ENCODE data around the gene CYP19A1.

The CYP19A1 gene

DNA sequence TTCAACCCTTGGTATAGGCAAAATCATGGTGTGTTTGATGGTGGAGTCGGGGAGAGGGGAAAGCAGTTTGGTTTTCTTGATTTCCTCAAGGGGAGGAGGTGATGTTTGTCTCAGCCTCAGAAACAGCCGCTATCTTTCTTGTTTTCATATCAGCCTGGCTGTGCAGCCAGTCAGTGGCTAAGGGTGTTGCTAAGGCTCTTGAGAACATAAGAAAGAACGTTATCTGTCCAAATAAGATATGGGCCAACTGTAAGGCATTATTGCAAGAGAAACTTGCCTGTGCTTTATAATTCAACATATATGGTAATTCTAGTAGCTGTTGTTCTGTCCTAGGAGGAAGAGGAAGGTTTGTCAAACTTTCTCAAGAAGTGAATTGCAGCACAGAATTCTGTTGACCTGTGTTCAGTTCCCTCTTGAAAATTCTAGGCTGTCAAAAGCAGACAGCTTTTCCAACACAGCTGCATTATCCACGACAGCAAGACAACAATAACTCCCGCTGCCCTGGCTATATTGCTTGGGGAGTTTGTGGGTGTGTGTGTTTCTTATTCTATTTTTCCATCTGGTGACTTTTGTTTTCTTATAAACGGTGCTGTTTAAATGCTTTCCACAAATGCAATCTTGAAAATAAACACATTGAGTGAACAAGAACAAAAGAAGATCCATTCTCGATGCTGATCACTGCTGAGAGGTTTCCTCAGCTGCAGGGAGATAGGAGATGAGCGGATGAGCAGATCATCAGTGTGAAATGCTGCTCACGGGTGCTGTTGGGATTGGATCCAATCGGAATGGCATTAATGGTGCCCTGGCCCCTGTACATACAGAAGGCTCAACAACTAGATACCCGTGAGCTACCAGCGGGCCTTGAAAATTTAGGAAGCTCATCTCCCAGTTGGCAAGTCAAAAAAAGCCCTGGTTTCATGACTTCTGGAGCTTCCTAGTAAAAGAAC, 152.9 kb downstream of the CYP19A1 start:
- no peak for DNase-seq (ENCODE audit: low read depth in 2 of 2)

GRCh38 chr15:51184627-51185026, 153.8 kb downstream of the CYP19A1 start:
- no peak for DNase-seq (ENCODE audit: low read depth in 2 of 2)

DNA sequence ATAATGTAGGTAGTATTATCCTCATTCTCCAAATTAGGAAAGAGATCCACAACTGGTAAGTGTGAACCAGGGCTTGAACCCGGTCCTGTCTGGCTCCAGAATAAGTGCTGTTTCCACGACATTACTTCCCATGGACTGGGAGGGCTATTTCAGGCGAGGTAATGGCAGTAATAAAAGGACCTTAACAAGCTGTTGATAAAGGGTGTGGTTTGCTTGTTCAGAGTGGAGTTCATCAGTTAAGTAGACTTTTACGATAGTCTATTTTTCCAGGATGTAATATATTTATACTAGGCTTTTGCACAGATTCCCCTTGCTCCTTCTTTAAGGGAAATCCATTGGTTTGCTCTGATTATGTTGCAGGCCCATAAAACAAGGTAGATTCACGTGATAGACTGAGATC, 155.3 kb downstream of the CYP19A1 start:
- no peak for DNase-seq (ENCODE audit: low read depth in 2 of 2)

GRCh38 chr15:51181905-51182304, 156.5 kb downstream of the CYP19A1 start:
- DNase-seq (ENCODE audit: low read depth in 2 of 2) = no peak

- no peak for DNase-seq (ENCODE audit: low read depth in 2 of 2)
Observed at GRCh38 chr15:51181221-51181620, 157.2 kb downstream of the CYP19A1 start.

DNA sequence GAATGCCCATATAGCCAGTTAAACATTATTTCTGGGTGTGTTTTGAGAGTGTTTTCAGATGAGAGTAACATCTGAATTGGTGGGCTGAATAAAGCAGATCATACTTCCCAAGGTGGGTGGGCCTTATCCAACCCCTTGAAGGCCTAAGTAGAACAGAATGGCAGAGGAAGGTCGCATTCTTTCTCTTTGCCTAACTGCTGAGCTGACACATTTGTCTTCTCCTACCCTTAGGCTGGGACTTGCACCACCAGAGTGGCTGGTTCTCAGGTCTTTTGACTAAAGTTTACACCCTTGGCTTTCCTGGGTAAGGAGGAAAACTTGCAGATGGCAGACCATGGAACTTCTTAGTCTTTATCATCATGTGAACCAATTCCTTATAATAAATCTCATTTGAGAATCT, 157.9 kb downstream of the CYP19A1 start:
- DNase-seq (ENCODE audit: low read depth in 2 of 2) = no peak

DNA sequence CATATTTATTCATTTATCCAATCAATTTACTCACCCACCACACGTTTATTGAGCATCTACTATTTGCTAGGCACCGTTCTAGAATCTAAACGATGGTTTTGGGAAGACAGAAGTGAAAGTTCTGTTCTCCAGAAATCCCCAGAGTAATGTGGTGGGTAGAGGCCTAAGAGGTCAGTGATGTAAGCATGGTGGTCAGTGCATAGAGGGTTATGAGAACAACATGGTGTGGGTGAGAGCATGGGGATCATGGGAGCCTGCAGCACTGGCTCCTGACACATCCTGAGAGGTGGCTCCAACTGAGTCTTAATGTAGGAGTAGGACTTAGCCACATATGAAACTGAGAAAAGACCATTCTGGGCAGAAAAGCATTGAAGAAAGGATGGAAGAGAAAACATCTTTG, 158.4 kb downstream of the CYP19A1 start:
- no peak for DNase-seq (ENCODE audit: low read depth in 2 of 2)

DNA sequence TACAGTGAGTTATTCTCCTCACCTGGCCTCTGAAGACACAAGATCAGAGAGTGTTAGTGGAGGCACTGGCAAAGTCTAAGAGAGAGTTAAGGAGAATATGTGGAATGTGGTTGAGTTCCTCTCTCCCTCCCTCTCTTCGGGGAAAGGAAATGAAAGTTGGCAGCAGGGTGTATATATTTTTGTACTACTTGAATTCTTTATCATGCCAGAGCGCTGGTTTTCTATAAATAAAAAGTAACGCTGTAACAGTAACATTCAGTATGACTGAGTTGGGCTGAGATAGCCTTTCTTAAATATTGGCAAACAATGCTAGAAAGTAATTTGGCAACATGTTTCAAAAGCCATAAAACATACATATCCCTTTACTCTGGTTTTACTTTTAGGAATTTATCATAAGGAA, 166.2 kb downstream of the CYP19A1 start:
- DNase-seq (ENCODE audit: low read depth in 2 of 2) = no peak

DNA sequence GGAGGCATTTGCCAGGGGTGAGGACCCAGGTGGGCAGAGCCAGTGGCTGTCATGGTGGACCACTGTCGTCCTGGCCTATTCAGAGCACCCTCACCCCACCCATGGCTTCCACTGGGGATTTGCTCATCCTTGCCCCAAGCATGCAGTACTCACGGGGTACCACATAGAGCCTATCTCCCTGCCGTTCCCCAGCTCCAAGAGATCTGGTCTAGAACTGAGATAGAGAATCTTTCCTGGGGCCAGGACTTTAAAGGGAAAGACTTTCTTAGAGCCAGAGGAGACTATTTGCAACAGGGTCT, 166.8 kb downstream of the CYP19A1 start:
- DNase-seq (ENCODE audit: low read depth in 2 of 2) = no peak

- no peak for DNase-seq (ENCODE audit: low read depth in 2 of 2)
Observed at GRCh38 chr15:51170882-51171633, 167.3 kb downstream of the CYP19A1 start.

- DNase-seq (ENCODE audit: low read depth in 2 of 2) = no peak
Observed at GRCh38 chr15:51168700-51169099, 169.7 kb downstream of the CYP19A1 start.

DNA sequence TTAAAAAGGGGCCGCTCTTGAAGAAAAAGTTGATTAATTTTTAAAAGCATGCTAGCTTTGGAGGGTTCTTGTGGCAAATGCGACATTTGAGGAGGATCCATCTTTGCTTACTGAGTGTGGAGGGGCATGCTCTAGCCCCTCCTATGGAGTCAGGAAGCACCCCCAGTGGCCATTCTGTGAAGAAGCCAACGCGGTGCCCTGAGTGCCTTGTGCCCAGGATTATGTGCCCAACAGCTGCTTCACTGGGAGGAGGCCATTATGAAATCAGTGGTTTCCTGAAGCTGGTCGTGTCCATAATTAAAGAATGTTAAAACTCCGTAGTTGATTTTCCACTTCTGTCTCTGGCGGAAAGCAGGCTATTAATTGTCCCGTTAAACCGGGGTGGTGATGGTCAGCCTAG, 174.6 kb downstream of the CYP19A1 start:
- no peak for DNase-seq (ENCODE audit: low read depth in 2 of 2)

DNA sequence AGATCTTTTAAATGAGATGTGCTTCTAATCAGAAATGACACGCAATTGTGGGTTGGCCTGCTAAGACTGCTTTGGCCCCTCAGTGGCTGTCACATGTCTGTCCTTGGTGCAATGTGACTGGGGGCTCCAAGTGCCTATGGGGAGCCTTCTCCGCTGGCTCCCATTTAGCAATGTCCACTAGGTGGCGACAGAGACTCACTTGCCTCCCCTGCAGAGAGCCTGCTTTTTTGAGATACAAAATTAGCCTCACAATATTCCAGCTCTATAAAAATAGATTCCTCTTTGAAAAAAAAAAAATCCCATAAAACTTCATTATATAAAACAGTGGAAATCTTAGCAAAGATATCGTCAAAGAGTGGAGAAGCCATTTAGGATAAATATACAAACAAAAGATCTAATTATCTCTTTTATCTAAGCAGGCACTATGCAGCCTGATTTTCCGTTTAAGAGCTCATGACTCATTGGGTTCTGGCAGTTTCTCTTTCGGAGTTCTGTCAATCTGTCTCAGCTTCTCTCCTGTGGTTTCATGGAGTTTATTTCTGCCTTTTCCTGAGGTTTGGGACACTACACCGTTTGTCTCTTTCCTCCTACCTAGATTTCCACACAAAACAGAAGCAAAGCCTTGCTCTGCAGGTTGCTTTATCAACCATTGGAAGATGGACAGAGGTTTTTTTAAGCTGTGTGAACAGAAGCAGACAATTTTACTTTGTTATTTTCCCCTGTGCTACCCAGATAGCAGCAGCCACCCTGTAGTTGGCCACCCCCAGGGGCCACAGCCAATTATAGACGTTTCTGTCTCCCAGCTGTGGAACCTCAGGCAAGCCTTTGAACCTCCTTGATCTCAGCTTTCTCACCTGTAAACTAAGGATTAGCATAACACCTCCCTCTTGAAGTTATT, 175.3 kb downstream of the CYP19A1 start:
- DNase-seq (ENCODE audit: low read depth in 2 of 2) = peak; percentile 12 to 28

DNA sequence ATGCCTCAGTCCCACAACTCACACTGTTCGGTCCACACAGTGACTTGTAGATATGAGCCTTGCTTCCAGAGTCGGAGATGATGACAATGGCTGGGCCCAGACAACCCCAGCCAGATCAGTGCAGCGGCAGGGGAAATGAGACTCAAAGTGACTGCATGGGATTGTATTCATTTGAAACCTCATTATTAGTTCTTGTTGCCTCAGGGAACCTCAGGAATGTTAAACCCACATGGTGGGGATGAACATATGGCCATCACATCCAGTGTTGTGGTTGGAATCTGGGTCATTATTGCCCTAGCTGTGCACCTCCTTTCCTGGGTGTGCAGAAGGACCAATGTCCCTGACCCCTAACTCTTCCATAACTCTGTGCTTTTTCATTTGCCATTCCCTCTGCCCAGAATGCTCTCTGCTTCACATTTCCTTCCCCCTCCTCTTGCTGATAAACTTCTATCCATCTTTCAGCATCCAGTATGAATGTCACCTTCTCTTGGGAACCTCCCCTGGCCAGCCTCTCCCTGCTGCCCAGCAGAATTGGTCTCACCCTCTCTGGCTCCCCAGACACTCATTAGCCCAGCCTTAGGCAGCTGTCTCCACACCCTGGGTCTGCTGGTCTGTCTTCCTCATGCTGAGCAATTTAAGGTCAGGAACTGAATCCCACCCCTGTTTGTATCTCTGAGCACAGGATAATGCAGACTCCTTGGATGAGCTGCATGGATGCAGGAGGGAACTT, 176.7 kb downstream of the CYP19A1 start:
- no peak for DNase-seq (ENCODE audit: low read depth in 2 of 2)

- DNase-seq (ENCODE audit: low read depth in 2 of 2) = no peak
Observed at GRCh38 chr15:51160484-51160883, 177.9 kb downstream of the CYP19A1 start.

All from stimulated activated CD8-positive, alpha-beta memory T cell treated with anti-CD3 and anti-CD28 coated beads, Interleukin-7, amount 100 ng/mL, for 1 hour (primary cell).